Muscle layer of duodenum (tissue), 2 donors: ENCODE measurements around the gene SMU1.

Experiments
- H3K27ac ChIP-seq: one replicate; pipeline ENCODE4 v1.7.0; 2013; ENCODE audit warnings: mild to moderate bottlenecking, low read length
- H3K27me3 ChIP-seq: one replicate; pipeline ENCODE4 v1.7.0; 2013; ENCODE audit warnings: low read depth, mild to moderate bottlenecking, control low read depth, low read length
- H3K36me3 ChIP-seq, 2 donors: one replicate each; pipeline ENCODE4 v1.7.0; 2013; ENCODE audit warnings: low read length in 2 of 2, control low read depth in 1 of 2, mild to moderate bottlenecking in 1 of 2; ENCODE audit not compliant: insufficient read depth in 2 of 2, control insufficient read depth in 1 of 2
- H3K4me1 ChIP-seq, 2 donors: one replicate each; pipeline ENCODE4 v1.7.0; 2013; ENCODE audit warnings: low read length in 2 of 2, mild to moderate bottlenecking in 2 of 2, control low read depth in 1 of 2, moderate library complexity in 1 of 2; ENCODE audit not compliant: insufficient read depth in 2 of 2, control insufficient read depth in 1 of 2
- H3K4me3 ChIP-seq, 2 donors: one replicate each; pipeline ENCODE4 v1.7.0; 2013; ENCODE audit warnings: low read length in 2 of 2, low read depth in 1 of 2, mild to moderate bottlenecking in 1 of 2
- H3K9me3 ChIP-seq, 2 donors: one replicate each; pipeline ENCODE4 v1.7.0; 2013; ENCODE audit warnings: low read length in 2 of 2, control low read depth in 1 of 2, mild to moderate bottlenecking in 1 of 2; ENCODE audit not compliant: control insufficient read depth in 1 of 2
- donor health status: healthy.

SMU1 gene

DNA sequence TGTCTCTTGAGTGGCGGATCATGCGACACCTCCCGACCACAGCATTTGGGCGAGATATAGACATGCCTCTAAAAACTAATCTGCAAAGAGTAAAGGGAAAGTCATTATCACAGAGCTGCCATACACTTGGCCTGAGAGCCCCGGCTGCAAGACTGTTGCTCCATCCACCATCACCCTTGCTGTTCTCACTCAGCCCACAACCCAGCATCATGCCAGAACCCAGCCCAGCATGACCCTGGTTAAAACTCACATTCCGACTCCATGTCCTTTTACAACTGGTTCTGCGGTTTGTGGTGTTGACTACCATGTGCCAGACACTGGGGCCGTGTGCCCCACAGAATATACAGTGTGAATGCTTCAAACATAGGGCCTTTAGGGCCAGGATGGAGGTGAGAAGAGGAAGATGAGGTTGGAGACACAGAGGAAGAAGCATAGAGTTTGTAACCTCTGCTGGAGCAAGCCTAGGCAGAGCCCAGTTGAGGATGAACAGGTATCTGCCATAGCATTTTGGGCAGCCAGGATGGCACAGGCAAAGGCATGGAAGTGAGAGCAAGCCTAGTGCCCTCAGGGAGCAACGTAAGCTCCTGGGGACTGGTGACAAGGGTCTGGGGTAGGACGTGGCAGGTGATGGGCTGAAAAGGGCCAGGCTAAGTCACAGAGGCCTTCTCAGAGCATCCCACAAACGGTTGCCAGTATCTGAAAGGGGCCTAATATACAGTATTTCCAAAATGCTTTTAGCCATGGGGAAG lies 37.5 kb upstream of the SMU1 start:
- Histone ChIP-seq H3K4me3 (no peak overlapping the region), H3K4me1 (no peaks in the 10 kb centered on the region), H3K36me3 (peaks cover 29 to 53% of the 10 kb centered on the region in 2 donors), H3K9me3 (no peaks in the 10 kb centered on the region), H3K27me3 (no peaks in the 10 kb centered on the region), H3K27ac (no peak overlapping the region)

DNA sequence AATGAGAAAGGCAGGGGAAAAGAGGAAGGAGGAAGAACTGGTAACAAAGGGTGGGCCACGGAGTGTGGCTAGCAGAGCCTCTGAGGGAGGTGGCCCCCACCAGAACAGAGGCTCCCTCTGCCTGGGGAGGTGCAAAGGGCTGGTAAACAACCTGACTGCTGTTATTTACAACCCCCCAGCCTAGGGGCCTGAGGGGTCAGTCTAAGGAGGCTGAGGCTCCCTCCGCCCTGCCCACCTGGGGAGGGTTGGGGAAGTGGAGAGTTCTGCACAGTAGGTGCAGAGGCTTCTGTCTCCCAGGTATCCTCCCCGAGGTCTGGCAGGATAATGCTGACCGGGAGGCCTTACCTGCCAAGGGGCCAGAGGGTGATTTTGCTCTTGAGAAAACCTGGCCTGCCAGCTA lies 35.6 kb upstream of the SMU1 start:
- Histone ChIP-seq H3K36me3 (peaks cover 22 to 45% of the 10 kb centered on the region in 2 donors), H3K27ac (no peak overlapping the region)

DNA sequence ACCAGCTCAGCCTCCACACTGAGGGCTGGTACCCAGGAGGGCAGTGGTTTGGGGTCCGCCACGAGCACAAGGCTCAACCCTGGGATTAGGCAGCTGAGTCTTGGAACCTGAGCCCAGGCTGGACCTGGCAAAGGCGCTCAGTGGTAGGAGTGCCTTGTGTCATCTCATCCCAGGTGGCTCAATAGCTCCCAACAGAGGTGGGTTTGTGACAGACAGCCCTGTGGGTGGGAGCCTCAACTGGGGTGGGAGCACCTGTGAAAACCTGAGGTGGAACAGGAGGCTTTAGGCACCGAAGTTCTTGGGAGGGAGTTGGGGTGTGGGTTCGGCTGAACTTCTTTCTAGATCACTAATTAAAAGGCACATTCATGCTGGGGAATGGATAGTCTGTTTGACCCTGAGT lies 35.2 kb upstream of the SMU1 start:
- H3K4me3 ChIP-seq = no peak overlapping the region
- H3K9me3 ChIP-seq = no peaks in the 10 kb centered on the region
- H3K27ac ChIP-seq = no peak overlapping the region
- peaks cover 22 to 45% of the 10 kb centered on the region in 2 donors for H3K36me3 ChIP-seq
- H3K27me3 ChIP-seq = no peaks in the 10 kb centered on the region
- no peaks in the 10 kb centered on the region for H3K4me1 ChIP-seq

More for the DNA sequence above, 35.6 kb upstream of the SMU1 start:
- Histone ChIP-seq H3K4me3 (no peak overlapping the region), H3K27me3 (no peaks in the 10 kb centered on the region), H3K9me3 (no peaks in the 10 kb centered on the region), H3K4me1 (no peaks in the 10 kb centered on the region)

DNA sequence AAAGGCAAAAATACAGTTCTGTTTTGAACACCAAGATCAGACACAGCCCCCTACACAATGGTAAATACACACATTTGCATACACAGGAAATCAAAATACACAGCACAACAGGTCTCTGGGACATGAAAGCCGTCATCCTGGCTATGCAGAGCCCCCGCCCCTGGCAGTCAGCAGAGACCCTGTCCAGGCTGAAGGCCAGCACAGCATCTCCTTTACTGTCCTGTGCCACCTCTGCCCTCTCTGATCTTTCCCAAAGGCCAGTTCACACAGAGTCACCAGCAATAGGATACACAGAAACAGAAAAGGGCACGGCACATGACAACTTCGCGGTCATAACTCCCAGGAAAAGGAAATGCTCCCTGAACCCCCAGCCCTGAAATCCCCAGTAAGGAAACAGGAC lies 34.2 kb upstream of the SMU1 start:
- Histone ChIP-seq H3K9me3 (no peaks in the 10 kb centered on the region), H3K27me3 (no peaks in the 10 kb centered on the region), H3K27ac (no peak overlapping the region), H3K4me3 (no peak overlapping the region), H3K36me3 (peaks cover 20 to 45% of the 10 kb centered on the region in 2 donors), H3K4me1 (no peaks in the 10 kb centered on the region)

DNA sequence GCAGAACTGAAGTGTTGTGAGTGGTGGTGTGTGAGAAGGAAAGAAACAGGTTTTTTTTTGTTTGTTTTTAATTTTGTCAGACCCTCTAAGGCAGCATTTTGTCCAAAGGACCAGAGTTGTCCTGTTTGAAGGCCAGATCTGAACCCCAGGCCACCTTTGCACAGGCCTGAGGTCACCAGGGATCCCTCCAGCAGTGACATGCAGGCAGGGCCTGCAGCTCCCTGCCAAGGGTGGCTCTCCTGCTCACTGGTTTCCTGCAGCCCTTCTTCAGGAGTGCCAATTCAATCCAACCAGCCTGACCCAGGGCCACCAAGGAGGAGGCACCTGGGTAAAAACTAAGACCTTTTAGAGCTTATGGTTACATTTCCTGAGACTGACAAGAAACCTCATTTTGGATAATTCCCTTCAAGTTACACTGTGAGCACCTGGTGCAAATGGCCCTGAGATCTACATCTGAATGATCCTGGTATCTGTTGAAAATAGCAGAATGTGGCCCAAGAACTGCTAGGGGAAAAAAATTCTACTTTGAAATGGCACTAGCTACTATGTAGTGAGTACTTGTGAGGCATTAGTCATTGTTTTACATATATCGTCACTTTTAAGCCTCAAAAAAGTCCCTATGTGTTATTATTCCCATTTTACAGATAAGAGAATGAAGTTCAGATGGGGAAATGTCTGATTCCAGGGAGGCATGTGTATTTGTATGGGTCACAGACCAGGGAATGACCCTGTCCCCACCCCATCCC lies 33.5 kb upstream of the SMU1 start:
- Histone ChIP-seq H3K4me1 (no peaks in the 10 kb centered on the region), H3K9me3 (no peaks in the 10 kb centered on the region), H3K36me3 (peaks cover 17 to 41% of the 10 kb centered on the region in 2 donors), H3K27ac (no peak overlapping the region), H3K4me3 (no peak overlapping the region), H3K27me3 (no peaks in the 10 kb centered on the region)

DNA sequence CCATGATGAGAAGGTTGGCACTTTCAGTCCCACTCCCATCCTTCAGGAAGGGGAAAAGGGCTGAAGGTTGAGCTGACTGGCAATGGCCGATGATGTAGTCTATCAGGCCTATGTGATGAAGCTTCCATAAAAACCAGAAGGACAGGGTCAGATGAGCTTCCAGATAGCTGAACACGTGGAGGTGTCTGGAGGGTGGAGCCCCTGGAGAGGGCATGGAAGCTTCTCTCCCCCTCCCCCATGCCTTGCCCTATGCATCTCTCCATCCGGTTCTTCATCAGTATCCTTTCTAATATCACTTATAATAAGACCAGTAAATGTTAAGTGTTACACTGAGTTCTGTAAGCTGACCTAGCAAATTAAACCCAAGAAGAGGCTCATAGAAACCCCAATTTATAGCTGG lies 32.6 kb upstream of the SMU1 start:
- Histone ChIP-seq H3K27ac (no peak overlapping the region), H3K4me3 (no peak overlapping the region), H3K36me3 (peaks cover 17 to 34% of the 10 kb centered on the region in 2 donors), H3K27me3 (no peaks in the 10 kb centered on the region), H3K9me3 (no peaks in the 10 kb centered on the region), H3K4me1 (no peaks in the 10 kb centered on the region)

DNA sequence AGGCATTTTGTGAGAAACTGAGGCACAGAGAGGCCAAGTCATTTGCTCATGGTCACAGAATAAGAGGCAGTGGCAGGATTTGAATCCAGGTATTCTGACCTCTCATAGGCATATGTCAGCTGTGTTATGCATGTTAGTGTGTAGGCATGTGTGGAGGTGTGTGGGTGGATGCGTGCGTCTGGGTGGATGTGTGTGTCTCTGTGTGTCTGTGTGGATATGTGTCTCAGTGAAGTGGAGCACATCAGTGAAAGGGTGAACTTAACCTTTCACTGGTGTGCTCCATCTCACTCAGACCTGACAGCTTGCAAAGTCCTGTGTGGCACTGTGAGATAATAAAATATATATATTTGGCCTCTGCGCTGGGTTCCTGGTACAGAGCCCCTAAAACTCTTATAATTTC lies 32.0 kb upstream of the SMU1 start:
- no peaks in the 10 kb centered on the region for H3K4me1 ChIP-seq
- no peaks in the 10 kb centered on the region for H3K9me3 ChIP-seq
- no peak overlapping the region for H3K4me3 ChIP-seq
- H3K27me3 ChIP-seq = no peaks in the 10 kb centered on the region
- H3K36me3 ChIP-seq = peaks cover 14 to 28% of the 10 kb centered on the region in 2 donors
- no peak overlapping the region for H3K27ac ChIP-seq

DNA sequence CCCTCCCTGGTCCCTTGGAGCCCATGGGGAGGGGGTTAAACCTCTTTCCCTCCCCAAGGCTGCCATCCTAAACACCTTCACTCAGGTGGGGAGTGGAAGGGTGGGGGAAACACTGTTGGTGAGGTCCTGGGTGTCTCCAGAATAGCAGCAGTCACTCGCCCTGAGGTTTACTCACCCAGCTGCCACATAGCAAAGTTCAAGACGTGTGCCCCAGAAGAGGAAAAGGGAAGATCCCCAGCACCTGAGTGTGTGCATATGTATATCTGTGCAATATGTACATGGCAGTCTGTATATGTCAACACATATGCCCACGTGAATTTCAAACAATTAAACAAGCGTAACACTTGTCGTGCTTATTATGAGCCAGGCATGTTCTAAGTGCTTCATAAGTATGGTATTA lies 31.3 kb upstream of the SMU1 start:
- Histone ChIP-seq H3K27me3 (no peaks in the 10 kb centered on the region), H3K4me1 (no peaks in the 10 kb centered on the region), H3K9me3 (no peaks in the 10 kb centered on the region), H3K36me3 (peaks cover 7 to 21% of the 10 kb centered on the region in 2 donors), H3K27ac (peak overlapping the region; percentile 5), H3K4me3 (no peak overlapping the region)

DNA sequence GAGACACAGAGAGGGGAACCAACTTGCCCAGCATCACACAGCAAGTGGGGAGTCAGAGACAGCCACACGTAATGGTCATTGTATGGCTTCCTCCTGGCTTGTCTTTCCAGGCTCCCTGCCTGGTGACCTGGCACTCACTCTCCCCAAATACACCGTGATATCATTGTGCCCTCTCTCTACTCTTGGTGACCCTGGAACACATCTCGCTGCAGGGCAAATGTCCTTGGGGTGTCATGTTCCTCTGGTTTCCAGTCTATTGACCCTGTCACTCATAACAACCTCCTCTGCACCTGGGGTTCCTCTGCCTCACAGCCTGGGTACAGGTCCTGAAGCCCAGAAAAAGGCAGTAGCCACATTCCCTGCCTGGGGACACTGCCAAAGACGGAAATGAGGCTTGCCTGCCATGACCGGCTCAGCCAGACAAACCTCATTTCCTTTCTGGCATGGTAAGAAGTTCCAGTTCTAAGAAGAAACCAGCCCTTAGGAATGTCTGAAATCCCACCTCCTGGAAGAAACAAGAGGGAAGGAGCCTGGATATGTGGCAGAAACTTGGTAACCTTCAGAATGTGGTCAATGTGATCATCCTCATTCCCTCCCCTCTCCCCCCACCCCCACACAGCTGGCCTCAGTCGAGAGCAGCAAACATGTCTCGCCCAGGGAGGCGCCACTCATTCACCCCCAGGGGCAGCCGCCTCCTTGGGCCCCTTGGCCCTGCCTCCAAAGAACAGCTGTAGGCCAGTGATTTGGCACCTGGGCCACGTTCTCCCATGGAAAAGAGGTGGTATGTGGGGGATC lies 30.6 kb upstream of the SMU1 start:
- Histone ChIP-seq H3K27ac (peak overlapping the region; percentile 41), H3K4me3 (no peak overlapping the region), H3K9me3 (no peaks in the 10 kb centered on the region), H3K4me1 (no peaks in the 10 kb centered on the region), H3K36me3 (peaks cover 5 to 14% of the 10 kb centered on the region in 2 donors), H3K27me3 (no peaks in the 10 kb centered on the region)

DNA sequence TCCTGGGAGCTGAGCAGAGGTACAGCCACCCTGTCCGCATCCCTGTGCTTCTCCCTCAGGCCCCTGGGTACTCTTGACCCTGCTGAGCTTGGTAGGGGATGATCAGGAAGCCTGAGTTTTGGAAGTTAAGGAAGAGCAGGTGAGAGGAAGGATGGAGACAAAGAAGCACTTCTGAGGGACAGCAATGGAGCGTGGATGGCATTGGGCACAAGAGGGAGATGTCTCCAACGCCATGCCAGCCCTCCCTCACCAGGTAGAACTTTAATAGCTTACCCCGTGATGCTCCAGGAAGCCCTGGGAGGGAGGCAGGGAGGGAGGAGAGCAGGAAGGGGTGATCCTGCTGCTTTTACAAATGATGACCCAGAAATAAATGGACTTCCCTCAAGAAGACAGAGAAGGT lies 29.9 kb upstream of the SMU1 start:
- Histone ChIP-seq H3K36me3 (peaks cover 5 to 8% of the 10 kb centered on the region in 2 donors), H3K9me3 (no peaks in the 10 kb centered on the region), H3K27ac (no peak overlapping the region), H3K4me1 (no peaks in the 10 kb centered on the region), H3K27me3 (no peaks in the 10 kb centered on the region), H3K4me3 (no peak overlapping the region)

DNA sequence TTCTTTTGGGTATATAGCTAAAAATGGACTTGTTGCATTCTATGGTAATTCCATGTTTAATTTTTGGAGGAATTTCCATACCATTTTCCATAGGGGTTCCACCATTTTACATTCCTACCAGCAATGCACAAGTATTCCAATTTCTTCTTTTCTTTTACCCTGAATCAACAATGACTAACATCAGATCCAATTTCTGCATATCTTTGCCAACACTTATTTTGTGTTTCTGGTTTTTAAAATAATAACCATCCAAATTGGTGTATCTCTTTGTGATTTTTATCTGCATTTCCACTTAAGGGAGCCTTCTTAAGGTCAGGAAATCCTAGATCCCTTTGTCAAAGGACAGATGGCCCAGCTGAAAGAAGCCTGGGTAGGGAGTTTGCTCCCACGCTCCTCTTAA lies 29.5 kb upstream of the SMU1 start:
- Histone ChIP-seq H3K4me3 (no peak overlapping the region), H3K36me3 (peaks cover 2 to 3% of the 10 kb centered on the region in 2 donors), H3K27me3 (no peaks in the 10 kb centered on the region), H3K9me3 (no peaks in the 10 kb centered on the region), H3K27ac (no peak overlapping the region), H3K4me1 (no peaks in the 10 kb centered on the region)
